GM18511 (cell line): ENCODE measurements around the gene ATM.

Source experiments
- ATAC-seq: cut with Tn5 transposase; IDR thresholded peaks from one replicate; pipeline ENCODE4 v1.9.1; 2021; ENCODE audit warnings: mild to moderate bottlenecking, moderate library complexity; ENCODE audit not compliant: unreplicated experiment

Gene ATM

DNA sequence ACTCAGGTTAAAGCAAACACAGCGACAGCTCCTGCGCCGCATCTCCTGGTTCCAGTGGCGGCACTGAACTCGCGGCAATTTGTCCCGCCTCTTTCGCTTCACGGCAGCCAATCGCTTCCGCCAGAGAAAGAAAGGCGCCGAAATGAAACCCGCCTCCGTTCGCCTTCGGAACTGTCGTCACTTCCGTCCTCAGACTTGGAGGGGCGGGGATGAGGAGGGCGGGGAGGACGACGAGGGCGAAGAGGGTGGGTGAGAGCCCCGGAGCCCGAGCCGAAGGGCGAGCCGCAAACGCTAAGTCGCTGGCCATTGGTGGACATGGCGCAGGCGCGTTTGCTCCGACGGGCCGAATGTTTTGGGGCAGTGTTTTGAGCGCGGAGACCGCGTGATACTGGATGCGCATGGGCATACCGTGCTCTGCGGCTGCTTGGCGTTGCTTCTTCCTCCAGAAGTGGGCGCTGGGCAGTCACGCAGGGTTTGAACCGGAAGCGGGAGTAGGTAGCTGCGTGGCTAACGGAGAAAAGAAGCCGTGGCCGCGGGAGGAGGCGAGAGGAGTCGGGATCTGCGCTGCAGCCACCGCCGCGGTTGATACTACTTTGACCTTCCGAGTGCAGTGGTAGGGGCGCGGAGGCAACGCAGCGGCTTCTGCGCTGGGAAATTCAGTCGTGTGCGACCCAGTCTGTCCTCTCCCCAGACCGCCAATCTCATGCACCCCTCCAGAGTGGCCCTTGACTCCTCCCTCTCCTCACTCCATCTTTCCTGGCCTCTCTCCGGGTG lies at the start of gene ATM, which contains the start of gene NPAT:
Gene ATM, plus strand, starts transcription at position 494 of the 774 bp plus-strand sequence. CDS start 4,558 bp downstream, outside the sequence.
Gene NPAT, minus strand, starts transcription at position 65 of the 774 bp plus-strand sequence. CDS start 102 bp downstream, outside the sequence.
- ATAC-seq = peak; percentile 76

DNA sequence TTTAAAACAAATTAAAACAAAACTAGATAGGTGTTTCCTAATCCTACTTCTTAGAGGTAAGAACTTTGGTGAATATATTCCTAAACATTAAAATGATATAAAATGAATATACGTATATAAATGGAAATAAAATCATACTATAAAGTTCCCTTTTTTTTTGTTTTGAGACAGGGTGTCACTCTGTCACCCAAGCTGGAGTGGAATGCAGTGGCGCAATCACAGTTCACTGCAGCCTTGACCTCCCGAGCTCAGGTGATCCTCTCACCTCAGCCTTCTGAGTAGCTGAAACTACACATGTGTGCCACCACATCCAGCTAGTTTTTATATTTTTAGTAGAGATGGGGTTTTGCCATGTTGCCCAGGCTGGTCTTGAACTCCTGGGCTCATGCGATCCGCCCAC lies 45.3 kb upstream of the ATM start:
- ATAC-seq = no peak

DNA sequence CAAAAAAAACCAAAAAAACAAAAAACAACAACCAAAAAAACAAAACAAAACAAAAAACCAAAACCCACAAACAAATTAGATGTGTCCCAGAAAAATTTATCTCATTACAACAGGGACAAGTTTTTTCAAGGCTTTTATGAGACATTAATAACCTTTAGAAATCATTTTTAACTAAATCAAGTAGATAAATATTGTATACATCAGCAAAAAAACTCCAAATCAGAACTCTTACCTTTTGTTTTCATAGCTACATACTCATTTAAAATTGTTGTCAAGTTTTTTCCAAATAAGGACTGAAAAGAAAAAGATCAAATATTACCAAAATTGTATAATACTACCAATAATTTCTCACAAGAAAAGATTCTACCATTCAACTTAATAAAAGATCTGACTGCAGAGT lies 29.1 kb upstream of the ATM start:
- no peak for ATAC-seq

DNA sequence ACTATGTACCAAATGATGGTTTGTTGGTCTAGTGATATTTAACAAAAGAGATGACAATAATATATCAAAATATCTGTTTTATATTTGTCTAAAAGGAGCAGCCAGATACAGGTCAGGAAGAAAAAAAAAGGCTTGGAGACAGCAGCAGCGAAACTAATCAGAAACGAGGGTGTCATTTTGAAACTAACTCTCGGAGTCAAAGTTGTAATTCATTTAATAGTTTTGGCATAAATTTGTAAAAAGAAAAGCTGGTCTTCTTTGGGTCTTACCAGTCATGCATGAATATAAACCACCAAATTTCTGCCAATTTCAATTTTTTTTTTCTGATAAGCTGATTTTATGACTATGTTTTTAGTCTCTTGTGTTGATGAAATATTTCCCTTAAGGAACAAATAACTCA lies 26.0 kb upstream of the ATM start:
- peak; percentile 39 for ATAC-seq

GRCh38 chr11:108197351-108197750 lies 25.5 kb upstream of the ATM start:
- peak; percentile 37 for ATAC-seq

- ATAC-seq = no peak
Observed at GRCh38 chr11:108198833-108199232, 24.0 kb upstream of the ATM start.

DNA sequence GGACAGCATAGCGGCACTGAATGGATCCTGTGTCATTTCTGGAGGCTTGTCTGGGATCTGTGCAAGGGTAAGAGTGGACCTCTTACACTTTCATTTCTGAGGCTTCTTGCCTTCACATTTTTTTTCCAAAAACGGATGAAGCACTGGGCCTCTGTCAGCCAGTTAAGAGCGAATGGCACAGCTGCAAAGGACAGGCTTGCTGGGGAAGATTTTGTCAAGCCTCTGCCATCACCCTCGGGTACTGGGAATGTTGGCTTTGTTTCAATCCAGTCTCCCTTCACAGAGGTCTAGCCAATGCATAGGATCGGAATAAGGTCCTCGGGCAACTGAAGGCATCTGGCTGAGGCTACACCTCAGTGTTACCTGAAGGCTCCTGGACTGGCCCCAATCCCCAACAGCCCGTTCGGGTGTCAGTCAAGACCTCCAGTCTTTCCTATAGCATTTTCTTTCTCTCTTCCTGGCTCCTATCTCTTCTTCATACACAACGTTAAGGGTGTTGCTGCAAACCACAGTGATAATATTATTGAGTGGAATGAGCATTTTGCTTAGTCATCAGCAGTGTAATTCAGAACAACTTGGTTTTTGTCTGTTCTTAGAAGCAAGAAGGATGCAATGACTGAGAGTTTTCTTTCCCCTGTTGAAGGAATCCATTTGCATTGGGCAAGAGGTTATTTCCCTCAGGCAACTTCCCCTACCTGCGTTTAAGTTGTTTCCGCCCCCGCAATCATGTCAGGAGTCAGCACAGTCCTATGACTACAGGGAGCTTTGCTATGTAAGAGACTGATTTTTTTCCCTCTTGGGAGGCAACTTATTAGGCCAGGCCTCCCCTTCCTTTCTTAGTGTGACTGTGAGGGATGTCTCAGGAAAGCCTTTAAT lies 23.2 kb upstream of the ATM start:
- ATAC-seq = peak; percentile 83

DNA sequence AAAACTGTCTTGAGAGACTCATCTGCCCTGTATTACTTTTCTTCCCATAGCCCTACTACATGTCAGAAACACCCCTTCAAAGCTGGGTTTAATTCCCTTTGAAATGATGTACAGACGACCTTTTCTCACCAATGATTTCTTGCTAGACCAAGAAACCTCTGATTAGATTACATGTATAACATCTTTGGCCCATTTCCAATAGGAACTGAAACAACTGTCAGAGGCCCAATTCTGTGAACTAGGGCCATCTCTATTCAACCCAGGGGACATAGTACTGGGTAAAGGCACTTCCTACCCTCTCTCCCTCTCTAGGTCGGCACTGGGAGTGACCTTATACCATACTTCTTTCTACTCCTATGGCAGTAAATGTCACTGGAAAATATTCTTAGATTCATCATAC lies 19.8 kb upstream of the ATM start:
- ATAC-seq = no peak

DNA sequence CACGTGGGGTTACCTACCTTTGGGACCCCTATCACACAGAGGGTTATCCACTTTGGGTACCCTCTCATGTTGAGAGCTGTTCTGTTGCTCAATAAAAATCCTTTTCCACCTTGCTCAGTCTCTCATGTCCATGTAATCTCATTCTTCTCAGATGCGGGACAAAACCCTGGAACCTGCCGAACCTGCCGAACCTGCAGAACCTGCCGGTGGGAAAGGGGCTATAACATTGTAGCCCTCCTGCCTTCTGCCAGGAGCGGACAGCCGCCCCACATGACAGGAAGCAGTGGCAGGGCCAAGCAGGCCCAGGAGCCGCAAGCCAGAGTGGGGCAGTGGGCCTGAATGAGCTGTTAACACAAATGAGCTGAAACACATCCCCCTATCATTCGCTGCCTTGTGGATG lies 18.5 kb upstream of the ATM start:
- no peak for ATAC-seq

DNA sequence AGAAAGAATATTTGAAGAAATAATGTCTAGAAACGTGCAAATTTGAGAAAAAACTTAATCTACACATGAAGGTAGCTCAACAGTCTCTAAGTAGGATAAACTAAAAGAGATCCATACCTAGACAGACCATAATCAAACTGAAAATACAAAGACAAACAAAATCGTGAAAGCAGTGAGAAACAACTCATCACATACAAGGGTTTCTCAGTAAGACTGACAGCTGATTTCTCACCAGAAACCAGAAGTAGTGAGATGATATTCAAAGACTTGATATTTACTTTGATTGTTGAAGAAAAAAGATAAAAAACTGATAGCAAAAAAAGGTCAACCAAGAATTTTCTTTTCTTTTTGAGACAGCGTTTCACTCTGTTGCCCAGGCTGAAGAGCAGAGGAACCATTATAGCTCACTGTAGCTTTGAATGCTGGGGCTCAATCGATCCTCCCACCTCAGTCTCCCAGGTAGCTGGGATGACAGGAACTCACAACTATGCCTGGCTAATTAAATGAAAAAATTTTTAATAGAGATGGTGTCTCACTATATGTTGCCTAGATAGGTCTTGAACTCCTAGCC lies 17.9 kb upstream of the ATM start:
- ATAC-seq = no peak

DNA sequence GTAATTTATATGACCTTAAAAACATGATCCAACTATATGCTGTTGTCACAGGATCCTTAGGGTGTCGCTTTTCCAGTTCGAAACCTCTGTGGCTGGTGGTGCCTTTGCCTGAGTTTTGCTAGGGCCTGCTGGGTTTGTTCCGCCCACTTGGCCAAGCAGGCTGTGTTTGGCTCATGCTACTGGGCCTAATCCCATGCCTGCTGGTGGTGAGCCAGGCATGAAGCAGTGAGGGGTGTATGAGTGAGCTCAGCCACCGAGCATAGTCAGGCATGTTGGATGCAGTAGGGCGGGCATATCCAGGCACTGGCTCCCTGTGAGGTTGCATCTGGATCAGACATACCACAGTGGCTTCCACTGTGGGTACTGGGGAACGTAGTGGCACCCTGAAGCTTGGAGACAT lies 16.7 kb upstream of the ATM start:
- ATAC-seq = no peak

DNA sequence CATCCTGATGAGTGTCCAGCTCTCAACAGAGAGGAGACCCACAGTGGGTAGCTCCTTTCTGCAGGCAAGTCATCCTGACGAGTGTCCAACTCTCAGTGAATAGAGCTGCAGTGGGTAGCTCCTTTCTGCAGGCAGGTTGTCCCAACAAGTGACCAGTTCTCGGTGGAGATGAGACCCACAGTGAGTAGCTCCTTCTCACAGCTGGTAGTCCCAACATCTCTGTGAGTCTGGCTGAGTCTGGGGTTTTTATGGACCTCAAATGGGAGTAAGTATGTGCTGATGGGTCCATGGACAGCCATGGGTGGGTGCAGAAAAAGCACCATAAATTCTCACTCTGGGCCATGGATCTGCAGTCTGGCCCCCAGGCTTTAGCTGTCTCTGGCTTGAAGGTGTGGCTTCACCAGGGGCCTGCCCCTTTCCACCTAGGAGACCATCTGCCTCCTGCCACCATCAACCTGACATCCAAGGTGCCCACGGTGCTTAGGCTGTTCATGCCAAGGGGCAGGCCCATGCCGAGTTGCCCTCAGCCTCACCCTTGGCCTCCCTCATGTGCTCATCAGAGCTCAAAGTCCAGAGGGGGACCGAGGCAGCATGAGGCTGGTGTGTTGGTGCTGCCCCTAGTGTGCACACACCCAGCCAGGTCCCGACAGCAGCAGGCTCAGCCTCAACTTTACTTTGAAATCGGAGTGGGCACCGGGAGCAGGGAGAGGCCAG lies 15.7 kb upstream of the ATM start:
- ATAC-seq = no peak

DNA sequence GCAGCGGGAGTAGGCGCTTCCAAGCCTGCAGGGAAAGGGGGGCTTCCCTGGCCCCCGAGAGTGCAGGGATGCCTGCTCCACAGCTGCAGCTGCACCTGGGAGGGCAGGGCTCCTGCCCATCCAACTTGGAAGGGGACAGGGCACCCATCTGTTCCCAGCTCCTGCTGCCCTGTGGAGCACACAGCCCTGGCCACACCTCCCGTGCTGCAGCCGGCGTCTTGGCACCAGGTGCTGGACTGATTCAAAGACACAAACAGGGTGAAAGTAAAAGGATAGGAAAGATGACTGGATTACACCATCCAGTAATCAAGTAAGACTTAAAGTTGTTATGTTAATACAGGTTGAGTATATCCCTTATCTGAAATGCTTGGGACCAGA lies 15.2 kb upstream of the ATM start:
- ATAC-seq = no peak

DNA sequence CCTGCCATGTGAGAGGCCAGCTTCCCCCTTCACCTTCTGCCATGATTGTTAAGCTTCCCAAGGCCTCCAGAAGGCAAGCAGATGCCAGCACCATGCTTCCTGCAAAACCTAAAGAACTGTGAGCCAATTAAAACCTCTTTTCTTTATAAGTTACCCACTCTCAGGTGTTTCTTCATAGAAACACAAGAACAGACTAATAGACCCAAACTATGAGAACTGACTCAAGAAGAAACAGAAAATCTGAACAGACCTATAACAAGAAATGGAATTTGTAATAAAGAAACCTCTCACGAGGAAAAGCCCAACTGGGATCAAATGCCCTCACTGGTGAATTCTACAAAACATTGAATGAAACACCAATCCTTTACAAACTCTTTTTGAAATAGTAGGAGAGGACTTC lies 12.4 kb upstream of the ATM start:
- no peak for ATAC-seq

- no peak for ATAC-seq
Observed at GRCh38 chr11:108213784-108214183, 9.1 kb upstream of the ATM start.

DNA sequence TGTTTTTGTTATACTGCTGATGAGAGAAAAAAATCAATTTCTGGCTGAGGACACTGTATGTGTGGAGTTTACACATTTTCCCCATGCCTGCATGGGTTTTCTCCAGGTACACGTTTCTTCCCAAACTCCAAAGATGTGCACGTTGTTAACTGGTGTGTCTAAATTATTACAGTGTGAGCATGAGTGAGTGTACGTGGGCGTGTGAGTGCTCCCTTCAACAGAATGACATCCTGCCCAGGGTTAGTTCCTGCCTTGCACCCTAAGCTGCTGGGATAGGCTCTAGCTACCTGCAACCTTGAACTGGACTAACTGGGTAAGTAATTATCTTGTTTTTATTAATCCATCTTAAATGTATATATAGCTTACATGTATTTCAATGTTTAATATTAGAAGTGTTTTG lies 5.9 kb upstream of the ATM start:
- ATAC-seq = no peak

- ATAC-seq = no peak
Observed at GRCh38 chr11:108218455-108218854, 4.4 kb upstream of the ATM start.

GRCh38 chr11:108218912-108219783 lies 3.7 kb upstream of the ATM start:
- no peak for ATAC-seq

DNA sequence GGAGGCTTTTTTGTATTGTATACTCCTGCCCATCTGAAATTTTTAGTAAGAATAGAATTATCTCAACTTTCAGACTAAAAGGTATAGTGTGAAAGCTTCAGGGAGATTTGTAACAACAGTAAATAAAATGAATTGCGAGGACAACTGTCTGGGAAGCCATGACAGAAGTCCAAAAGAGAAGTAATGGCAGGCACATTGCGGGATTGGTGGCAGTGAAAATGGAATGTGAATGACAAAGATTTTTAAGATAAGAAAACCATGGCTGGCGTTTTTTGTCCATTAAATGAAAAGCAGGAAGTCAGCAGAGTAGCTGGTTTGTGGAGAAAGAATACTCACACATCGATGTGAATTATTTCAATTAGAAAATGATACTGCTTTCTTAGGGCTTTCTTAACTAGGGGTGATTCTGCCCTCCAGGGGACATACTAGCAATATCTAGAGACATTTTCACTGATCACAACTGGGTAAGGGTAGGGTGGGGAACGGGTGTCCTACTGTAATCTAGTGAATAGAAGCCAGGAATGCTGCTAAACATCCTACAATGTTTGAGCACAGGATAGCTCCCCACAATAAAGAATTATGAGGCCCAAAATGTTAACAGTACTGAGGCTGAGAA lies 2.0 kb upstream of the ATM start:
- ATAC-seq = no peak

DNA sequence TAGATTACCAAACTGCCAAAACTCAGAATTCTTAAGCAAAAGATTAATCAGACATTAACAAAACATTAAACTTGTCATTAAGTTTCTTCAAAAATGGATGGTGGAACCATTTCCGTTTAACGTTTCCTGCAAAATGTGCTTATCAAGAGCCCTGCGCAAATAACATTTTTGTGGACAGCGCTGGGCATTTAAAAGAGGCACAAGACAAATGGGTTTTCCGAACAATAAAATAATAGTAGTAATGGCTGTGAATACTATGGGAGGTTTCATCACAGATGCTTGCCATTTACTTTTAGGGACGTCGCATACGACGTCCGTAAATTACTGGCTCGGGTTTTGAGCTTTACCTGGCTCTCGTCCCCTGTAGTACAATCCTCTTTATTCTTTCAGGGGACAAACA lies 1.5 kb upstream of the ATM start:
- ATAC-seq = no peak
